MG63 (cell line): ENCODE data around the gene ZFYVE9. TPM values are rescaled to one million over a fixed set of nuclear protein-coding genes. Genes with fewer than 3 reads are reported as not detected.
"Not testable (repeated sequence)": the region's sequence is repeated elsewhere in the genome, so short reads cannot be mapped to it uniquely, and the experiment has no call there.

ENCODE experiments used
- DNase-seq: peaks from one replicate; pipeline ENCODE4 v3.0.0-alpha.2; 2020
- H3K27me3 ChIP-seq: fragments of 250-450 bp; sonication (Bioruptor Pico); 2 replicates; pipeline ENCODE4 v1.5.1; 2020; ENCODE audit warnings: mild to moderate bottlenecking, moderate library complexity
- H3K36me3 ChIP-seq: fragments of 250-450 bp; sonication (Bioruptor Pico); 2 replicates; pipeline ENCODE4 v1.5.1; 2020; ENCODE audit warnings: mild to moderate bottlenecking, moderate library complexity
- H3K4me3 ChIP-seq: fragments of 250-450 bp; sonication (Bioruptor Pico); 2 replicates; pipeline ENCODE4 v1.5.1; 2020; ENCODE audit warnings: mild to moderate bottlenecking, moderate library complexity
- H3K9me3 ChIP-seq: fragments of 250-450 bp; sonication (Bioruptor Pico); 2 replicates; pipeline ENCODE4 v1.5.1; 2020; ENCODE audit warnings: mild to moderate bottlenecking, moderate library complexity
- total RNA-seq: library from RNA; depleted of rRNA; stranded (reverse); fragments of >200 nt; shearing (Covaris generic); gene quantifications from 2 replicates; pipeline ENCODE4 v1.2.3, GENCODE V29; 2014; ENCODE audit warnings: low replicate concordance

ZFYVE9 gene
- total RNA-seq, 1 experiment from 2014 or later: 16.6 TPM

DNA sequence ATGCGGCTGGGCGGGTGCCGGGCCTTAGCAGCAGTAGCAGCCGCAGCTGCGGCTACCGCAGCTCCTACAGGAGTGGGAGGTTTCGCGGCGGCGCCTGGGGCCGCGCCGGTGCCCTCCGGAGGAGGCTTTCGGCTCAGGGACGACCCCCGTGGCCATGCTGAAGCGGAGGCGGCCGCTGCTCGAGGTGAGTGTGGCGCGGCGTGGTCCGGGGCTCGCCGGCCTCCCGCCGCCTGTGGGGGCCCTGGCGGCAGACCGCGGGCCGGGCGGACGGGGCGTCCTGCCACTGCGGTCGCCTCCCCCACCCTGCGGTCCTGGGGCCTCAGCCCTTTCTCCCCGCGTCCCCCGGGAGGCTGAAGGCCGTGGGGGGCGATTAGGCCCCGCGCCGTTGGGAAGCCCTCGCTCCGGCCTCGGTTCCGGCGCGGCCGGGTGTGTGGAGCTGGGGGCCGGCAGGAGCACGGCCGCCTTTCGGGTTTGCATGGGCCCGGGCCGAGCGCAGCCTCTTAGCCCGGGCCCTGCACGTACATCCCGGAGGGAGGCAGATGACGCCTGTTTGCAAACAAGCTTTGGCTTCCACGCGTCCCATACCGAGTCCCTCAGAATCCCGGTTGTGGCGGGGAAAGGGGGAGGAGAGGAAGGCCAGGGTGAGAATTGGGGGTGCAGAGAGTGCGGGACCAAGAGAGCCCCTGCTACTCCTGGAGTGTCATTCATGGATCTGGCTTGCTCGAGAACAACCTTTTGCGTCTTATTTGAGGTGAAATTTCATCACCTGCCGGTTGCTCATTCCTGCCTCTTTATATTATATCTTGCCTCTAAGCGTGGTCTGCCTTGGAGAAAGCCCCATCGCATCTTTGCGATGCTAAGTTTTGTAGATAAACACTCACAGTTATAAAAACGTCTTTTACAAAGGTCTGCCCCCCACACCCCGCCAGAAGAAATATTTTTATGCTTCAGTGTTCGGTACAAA, 613 bp downstream of the ZFYVE9 start:
- Histone ChIP-seq H3K36me3 (no peaks in the 10 kb centered on the region), H3K27me3 (no peaks in the 10 kb centered on the region), H3K9me3 (no peaks in the 10 kb centered on the region), H3K4me3 (peak overlapping the region; percentile 78)
- DNase-seq: peak; percentile 55

DNA sequence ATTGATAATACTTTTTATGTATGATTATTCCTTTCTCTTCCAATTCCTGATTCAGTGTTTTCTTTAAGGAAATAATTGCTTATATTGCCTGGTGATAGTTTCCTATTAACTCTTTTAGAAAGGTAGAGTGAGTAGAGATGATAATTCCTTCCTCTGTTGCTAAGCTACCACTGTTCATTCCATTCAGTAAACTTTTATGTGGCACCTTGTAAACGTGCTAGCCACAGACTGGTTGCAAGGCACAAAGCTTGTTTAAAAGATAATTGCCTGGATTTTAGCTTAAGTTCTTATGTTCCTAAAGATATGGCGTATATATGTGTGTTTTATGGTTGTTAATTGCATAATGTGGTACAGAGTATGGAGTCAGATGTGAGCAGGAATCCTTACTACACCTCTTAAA, 3.2 kb downstream of the ZFYVE9 start:
- Histone ChIP-seq H3K4me3 (no peak overlapping the region), H3K27me3 (no peaks in the 10 kb centered on the region), H3K9me3 (no peaks in the 10 kb centered on the region), H3K36me3 (no peaks in the 10 kb centered on the region)
- DNase-seq: no peak

DNA sequence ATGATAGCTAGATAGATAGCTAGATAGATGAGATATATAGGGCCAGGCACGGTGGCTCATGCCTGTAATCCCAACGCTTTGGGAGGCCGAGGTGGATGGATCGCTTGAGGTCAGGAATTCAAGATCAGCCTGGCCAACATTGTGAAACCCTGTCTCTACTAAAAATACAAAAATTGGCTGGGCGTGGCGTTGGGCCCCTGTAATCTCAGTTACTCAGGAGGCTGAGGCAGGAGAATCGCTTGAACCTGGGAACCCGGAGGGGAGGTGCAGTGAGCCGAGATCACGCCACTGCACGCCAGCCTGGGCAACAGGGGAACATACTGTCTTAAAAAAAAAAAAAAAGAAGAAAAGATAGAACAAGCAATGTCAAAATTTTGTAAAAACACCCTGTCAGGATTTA, 8.6 kb downstream of the ZFYVE9 start:
- not testable (repeated sequence) for H3K4me3 ChIP-seq, H3K9me3 ChIP-seq, H3K27me3 ChIP-seq, H3K36me3 ChIP-seq, DNase-seq

DNA sequence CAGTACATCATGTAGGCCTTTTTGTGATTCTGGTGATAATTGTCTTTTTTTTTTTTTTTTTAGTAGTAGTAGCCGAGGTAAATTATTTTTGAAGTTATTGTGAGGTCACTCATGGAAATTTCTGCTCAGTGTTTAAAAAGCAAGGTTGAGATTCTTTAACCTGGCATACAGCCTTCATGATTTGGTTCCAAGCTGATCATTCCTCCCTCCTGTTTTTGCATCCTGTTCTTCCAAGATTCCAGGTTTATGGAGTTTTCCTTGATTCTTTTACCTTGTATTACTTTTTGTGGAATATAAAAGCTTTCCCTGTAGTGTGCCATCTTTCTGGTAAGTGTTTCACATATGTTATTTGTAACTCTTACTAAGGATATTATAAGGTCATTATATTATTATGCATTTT, 9.1 kb downstream of the ZFYVE9 start:
- no peaks in the 10 kb centered on the region for H3K9me3 ChIP-seq
- DNase-seq: no peak
- no peaks in the 10 kb centered on the region for H3K36me3 ChIP-seq
- no peak overlapping the region for H3K4me3 ChIP-seq
- no peaks in the 10 kb centered on the region for H3K27me3 ChIP-seq

DNA sequence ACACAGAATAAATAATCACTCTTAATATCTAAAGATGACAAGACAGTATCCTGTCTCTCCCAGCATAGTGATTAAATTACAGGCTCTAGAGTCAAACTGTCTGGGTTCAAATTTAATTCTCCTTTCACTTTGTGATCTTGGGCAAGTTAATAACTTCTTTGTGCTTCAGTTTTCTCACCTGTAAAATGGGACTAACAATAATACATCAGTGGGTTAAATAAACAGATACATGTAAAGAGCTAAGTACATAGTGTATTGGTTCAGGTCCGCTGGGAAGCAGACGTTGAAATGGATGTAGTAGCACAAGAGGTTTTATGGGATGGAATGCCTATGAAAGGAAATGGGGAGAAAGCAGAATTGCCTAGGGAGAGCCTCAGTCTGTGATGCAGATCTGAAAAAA, 10.7 kb downstream of the ZFYVE9 start:
- H3K36me3 ChIP-seq: no peaks in the 10 kb centered on the region
- no peaks in the 10 kb centered on the region for H3K27me3 ChIP-seq
- H3K9me3 ChIP-seq: no peaks in the 10 kb centered on the region
- no peak overlapping the region for H3K4me3 ChIP-seq
- DNase-seq: no peak

DNA sequence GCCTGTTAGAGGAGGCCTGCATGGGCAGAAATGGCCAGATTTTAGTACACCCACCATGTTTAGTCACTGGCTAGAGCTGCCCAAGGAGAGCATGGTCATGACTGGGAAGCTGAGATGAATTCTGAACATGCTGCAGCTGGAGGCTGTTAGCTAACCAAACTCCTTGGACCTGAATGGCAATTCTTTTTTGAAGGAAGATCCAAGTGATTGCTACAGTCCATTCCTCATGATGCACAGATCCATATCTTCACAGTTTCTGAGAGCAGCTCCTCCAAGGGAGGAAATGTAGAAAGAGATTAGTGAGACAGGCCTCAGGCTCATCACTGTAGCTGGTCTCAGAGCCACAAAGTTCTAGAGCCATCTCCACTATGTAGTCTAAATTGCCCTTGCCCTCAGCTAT, 11.1 kb downstream of the ZFYVE9 start:
- no peak for DNase-seq
- Histone ChIP-seq H3K36me3 (no peaks in the 10 kb centered on the region), H3K9me3 (no peaks in the 10 kb centered on the region; the same call in 1 of the 2 replicates), H3K4me3 (no peak overlapping the region), H3K27me3 (no peaks in the 10 kb centered on the region)

DNA sequence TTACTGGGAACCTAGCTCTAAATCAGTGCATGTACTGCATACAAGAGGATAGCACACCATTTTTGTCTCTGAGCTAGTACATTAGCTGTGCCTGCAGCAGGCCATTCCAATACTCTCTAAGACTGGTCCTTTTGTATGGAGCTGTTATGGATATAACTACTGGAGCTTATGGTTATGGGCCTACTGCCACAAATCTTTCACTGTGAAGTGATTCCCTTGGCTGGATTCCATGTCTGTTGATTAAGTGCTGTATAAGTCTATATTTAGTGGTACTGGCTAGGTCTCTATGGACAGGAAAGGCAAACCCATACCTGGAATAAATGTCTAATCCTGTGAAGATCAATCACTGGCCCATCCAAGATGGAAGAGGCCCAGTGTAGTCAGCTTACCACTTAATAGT, 12.0 kb downstream of the ZFYVE9 start:
- Histone ChIP-seq H3K4me3 (no peak overlapping the region), H3K9me3 (no peaks in the 10 kb centered on the region; the same call in 1 of the 2 replicates), H3K36me3 (no peaks in the 10 kb centered on the region), H3K27me3 (no peaks in the 10 kb centered on the region)
- DNase-seq: no peak

DNA sequence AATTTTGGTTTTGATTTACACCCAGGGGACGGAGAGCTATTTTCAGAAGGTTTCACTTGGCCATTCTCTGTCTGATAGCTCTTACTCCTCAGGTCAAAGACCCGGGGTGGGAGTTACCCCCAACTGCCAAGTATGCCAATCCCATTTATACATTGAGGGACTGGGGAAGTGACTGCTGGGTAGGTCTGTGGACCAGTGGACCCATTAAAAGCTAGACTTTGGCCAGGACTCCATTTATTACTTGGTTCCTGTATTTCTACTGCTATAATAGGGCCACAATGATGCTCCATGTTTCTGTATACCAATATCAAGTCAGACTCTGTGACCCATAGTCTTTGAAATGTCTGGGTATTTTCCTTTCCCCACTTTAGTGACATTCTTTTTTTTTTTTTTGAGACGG, 14.6 kb downstream of the ZFYVE9 start:
- Histone ChIP-seq H3K9me3 (no peaks in the 10 kb centered on the region; the same call in 1 of the 2 replicates), H3K27me3 (no peaks in the 10 kb centered on the region)
- DNase-seq: no peak

DNA sequence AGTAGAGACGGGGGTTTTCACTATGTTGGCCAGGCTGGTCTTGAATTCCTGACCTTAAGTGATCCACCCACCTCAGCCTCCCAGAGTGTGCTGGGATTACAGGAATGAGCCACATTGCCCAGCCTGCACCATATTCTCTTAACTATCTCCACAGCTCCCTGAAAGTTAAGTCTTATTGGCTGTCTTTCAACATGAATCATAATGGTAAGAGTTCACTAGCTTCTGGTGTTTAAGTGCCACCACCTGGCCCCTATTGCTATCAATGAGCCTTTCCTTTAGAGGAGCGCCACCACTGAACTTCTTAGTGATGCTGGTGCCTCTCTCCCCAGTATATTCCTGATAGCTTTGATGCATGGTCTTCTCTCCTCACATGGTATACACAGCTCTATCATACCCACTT, 15.7 kb downstream of the ZFYVE9 start:
- H3K36me3 ChIP-seq: no peaks in the 10 kb centered on the region
- H3K27me3 ChIP-seq: no peaks in the 10 kb centered on the region
- no peak overlapping the region for H3K4me3 ChIP-seq
- no peaks in the 10 kb centered on the region; the same call in 1 of the 2 replicates for H3K9me3 ChIP-seq
- peak; percentile 50 for DNase-seq

More for the DNA sequence above, 14.6 kb downstream of the ZFYVE9 start:
- Histone ChIP-seq H3K4me3 (no peak overlapping the region), H3K36me3 (no peaks in the 10 kb centered on the region)

DNA sequence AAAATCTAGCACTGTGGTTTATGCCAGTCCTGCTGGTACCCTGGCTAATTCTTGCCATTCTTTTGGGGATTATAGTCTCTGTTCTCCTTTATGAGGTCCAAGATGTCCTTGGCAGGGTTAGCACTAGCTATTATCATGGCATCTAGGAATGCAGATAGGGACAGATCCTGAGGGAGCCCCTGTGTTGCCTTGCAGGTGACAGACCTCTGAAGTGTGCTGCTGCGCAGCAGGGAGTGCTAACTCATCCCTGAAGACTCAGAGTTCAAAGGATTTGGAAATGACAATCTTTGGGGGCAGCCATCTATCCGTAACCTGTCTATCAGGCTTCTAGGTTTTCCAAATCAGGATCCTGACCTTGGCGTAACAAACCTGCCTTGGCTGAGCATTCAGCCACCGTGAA, 16.3 kb downstream of the ZFYVE9 start:
- Histone ChIP-seq H3K9me3 (no peaks in the 10 kb centered on the region; the same call in 1 of the 2 replicates), H3K4me3 (no peak overlapping the region), H3K27me3 (no peaks in the 10 kb centered on the region), H3K36me3 (no peaks in the 10 kb centered on the region)
- no peak for DNase-seq

DNA sequence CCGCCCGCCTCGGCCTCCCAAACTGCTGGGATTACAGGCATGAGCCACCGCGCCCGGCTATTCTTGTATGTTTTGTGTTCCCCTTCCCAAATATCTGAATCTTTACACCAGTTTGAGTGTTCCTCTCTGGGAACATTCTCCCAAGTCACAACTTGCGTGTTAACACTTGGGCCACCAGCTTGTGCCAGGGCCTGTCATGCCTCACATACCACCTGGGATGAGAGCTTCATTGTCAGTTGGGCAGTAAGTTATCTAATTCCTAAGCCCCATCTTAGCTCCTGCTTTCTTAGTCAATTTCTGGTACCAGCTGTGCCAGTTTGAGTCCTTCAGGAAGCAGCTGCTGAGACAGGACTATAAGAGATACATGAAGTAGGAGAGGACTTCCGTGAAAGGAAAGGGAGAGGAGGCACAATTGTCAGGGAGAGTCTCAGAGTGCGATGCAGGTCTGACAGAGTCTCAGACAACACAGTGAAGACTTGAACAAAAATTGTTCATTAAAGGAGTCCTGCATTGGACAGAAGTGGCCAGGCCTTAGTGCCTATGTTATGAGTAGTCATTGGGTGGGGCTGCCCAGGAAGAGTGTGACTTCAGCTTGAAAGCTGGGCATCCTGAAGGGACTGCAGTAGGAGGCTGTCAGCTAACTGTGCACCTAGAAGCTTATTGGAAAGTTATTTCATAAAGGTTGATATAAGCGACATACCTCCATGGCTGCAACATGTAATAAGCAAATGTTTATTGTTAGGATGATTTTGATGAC, 17.3 kb downstream of the ZFYVE9 start:
- H3K9me3 ChIP-seq: no peaks in the 10 kb centered on the region; the same call in 1 of the 2 replicates
- no peaks in the 10 kb centered on the region for H3K27me3 ChIP-seq
- DNase-seq: peak; percentile 60
- no peaks in the 10 kb centered on the region for H3K36me3 ChIP-seq
- no peak overlapping the region for H3K4me3 ChIP-seq

DNA sequence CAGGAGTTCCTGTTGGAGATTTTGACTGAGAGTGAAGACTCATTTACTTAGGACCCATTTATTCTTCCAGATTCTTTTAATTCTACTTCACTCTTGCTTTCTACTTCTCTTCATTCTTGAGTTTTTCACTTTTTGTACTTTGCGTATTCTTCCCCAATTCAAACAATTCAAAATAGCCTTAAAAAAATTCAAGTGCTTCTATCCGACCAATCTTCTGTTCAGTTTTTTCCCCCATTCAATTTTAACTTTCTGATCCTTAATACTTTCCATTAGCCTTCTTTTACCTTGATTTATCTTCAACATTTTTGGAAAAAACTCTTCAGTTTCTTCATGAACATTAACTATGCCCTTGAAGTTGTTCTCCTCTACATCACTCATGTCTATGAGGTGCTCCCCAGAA, 21.1 kb downstream of the ZFYVE9 start:
- Histone ChIP-seq H3K36me3 (no peaks in the 10 kb centered on the region), H3K4me3 (no peak overlapping the region), H3K9me3 (no peaks in the 10 kb centered on the region; the same call in 1 of the 2 replicates), H3K27me3 (no peaks in the 10 kb centered on the region)
- DNase-seq: no peak

DNA sequence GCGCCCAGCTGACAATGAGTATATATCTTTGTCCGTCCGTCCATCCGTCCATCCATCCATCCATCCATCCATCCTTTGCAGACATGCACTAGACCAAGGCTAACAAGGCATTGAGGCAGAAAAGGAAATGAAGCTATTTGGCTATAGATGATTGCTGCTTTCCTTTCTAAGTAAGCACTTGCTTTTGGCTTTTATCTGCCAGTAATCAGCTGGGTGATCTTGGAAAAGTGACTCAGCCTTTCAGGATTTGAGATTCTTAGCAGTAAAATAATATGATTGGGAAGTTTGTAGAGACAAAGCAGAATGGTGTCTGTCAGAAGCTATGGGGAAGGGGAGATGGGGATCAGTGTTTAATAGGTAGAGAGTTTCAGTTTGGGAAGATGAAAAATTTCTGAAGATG, 22.7 kb downstream of the ZFYVE9 start:
- Histone ChIP-seq H3K36me3 (no peaks in the 10 kb centered on the region), H3K9me3 (no peaks in the 10 kb centered on the region), H3K4me3 (no peak overlapping the region), H3K27me3 (no peaks in the 10 kb centered on the region)
- DNase-seq: no peak

DNA sequence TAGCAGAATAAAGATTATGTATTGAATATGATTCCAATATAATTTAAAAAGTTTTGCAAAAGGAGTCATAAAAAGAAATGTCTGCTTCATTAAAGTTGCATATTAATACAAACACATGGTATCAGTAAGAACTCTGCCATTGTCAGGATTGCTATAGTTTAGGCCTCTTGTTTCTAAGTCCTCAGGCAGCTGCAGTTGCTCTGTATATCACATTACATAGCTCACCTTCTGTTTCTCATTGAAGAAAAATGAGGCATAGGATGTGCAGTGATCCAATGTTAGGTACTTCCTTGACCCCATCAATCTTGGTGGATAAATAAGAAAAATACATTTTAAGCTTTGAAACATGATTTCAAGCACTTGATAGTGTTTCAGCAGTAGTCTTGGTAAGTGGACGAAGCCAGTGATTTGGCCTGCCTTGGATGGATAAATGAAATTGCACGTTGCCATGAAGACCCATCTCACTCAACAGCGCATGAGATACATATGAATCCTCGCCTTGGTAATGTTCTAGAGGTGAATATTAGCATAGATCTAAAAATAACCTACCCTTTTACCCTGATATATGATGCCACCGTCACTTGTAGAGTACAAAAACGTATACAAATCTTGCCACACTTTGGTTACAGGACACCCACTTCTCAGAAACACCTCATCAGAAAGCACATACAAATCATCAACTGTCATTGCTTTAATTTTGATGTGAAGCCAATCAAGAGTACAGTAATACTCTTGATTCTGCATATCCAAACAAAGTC, 25.3 kb downstream of the ZFYVE9 start:
- no peak for DNase-seq
- Histone ChIP-seq H3K36me3 (no peaks in the 10 kb centered on the region), H3K4me3 (no peak overlapping the region), H3K27me3 (no peaks in the 10 kb centered on the region), H3K9me3 (no peaks in the 10 kb centered on the region)

DNA sequence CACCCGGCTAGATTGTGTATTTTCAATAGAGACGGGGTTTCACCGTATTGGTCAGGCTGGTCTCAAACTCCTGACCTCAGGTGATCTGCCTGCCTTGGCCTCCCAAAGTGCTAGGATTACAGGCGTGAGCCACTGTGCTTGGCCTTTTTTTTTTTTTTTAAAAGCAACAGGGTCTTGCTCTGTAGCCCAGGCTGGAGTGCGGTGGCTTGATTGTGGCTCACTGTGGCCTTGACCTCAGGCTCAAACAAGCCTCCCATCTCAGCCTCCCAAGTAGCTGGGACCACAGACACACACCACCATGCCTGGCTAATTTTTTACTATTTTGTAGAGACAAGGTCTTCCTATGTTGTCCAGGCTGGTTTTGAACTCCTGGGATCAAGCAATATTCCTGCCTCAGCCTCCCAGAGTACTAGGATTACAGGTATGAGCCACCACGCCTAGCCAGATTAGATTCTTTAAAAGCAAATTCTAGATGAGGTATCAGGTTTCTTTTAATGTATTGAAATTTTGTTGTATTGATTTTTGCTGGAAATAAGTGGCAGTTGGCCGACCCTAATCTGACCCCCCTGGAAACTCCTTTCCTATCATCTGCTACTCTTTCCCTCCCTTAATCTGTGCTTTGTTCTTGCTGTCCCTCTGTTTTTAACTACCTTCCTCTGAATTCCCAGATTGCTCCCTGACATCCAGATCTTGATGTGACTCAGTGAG, 26.6 kb downstream of the ZFYVE9 start:
- no peaks in the 10 kb centered on the region for H3K36me3 ChIP-seq
- H3K9me3 ChIP-seq: no peaks in the 10 kb centered on the region
- no peak overlapping the region for H3K4me3 ChIP-seq
- DNase-seq: no peak
- no peaks in the 10 kb centered on the region for H3K27me3 ChIP-seq

DNA sequence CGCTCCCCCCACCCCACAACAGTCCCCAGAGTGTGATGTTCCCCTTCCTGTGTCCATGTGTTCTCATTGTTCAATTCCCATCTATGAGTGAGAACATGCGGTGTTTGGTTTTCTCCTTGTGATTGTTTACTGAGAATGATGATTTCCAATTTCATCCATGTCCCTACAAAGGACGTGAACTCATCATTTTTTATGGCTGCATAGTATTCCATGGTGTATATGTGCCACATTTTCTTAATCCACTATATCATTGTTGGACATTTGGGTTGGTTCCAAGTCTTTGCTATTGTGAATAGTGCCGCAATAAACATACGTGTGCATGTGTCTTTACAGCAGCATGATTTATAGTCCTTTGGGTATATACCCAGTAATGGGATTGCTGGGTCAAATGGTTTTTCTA, 29.3 kb downstream of the ZFYVE9 start:
- not testable (repeated sequence) for H3K27me3 ChIP-seq, DNase-seq, H3K36me3 ChIP-seq, H3K9me3 ChIP-seq, H3K4me3 ChIP-seq
